ENCODE measurements around the gene GUCY1A2.

Gene GUCY1A2

GRCh38 chr11:106625566-106625965, 392.7 kb downstream of the GUCY1A2 start:
- TF ChIP-seq POLR2A (IDR thresholded peaks at IDR 0.05; ENCODE audit: low read length) = no peak
- no peak for TF ChIP-seq GATA1 (IDR thresholded peaks at IDR 0.05; ENCODE audit: low read depth, low read length)
- no peak for DNase-seq

DNA sequence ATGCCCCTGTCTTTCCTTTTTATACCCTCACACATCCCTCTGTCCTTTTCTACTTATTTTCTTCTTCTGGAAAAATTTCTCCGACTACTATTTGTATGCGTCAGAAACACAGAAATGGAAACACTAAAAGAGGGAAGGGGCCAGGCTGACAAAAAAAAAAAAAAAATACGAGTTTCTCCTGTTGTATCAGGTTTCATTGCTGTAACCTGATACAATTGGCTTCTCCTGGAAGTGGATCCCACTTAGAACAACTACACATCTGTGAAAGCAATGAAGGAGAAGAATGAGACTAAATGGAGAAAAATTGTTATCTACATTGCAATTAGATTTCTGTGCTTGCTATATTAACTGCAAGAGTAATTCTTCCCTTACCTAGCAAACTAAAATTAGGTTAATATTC, 393.9 kb downstream of the GUCY1A2 start:
- no peak for TF ChIP-seq GATA1 (IDR thresholded peaks at IDR 0.05; ENCODE audit: low read depth, low read length)
- no peak for TF ChIP-seq POLR2A (IDR thresholded peaks at IDR 0.05; ENCODE audit: low read length)
- no peak for DNase-seq

Measured in erythroblast (primary cell).